ENCODE measurements around the gene BTBD17.
"Not testable (repeated sequence)": the region's sequence is repeated elsewhere in the genome, so short reads cannot be mapped to it uniquely, and the experiment has no call there.

Gene BTBD17

DNA sequence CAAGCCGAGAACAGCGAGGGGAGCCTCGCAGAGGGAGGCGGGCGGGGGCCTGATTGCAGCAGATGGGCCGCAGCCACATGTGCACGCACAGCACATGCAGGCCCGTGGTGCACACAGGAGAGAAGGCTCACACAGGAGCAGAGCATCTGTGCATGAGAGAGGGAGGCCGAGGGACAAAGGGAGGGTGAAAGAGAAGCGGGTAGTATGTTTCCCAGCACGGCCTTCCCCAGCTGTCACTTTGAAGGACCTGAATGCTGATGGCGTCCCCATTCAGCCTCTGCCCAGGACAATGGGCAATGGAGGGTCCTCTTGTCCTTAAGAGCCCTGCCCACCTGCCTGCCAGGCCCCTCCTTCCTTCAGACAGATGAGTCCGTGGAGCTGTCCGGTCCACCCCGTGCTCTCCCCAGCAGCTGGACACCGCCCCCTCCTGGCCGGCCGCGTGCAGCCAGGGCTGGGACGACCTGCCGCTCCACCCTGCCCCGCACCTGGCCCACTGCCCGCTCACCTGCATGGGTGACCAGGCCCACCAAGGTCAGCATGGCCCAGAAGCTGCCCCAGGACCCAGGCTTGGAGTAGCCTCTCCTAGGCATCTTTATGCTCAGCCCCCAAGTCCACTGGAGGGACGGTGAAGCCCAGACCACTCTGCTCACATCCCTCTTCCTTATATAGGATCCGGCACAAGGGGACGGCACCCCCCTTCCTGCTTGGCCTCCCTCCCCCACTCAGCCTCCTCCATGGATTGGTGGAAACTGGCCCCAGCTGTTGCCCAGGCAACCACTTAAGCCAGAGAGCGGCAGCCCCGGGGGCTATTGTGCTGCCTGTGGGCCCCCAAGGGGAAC, at the start of gene BTBD17:
Gene BTBD17, minus strand, starts transcription at position 639 of the 839 bp plus-strand sequence. Its CDS starts 49 bp downstream, at position 590.
- peak; percentile 72 for DNase-seq

GRCh38 chr17:74410001-74410443, 48.4 kb upstream of the BTBD17 start:
- no peak for DNase-seq

DNA sequence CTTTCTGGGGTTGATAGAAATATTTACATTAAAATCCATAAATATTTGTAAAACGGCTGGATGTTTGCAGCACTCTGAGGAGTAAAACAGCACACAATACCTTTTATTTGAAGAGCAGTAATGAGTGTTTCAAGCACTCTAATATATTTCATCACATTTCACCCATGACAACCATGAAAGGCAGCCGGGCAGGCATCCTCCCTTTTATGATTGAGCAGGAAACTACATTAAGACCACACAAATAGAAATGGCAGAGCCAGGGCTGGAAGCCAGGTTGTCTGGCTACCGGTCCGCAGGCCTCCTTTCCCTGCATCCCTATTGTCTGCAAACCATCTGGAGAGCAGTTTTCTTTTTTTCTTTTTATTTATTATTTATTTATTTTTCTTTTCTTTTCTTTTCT, 47.1 kb upstream of the BTBD17 start:
- DNase-seq = peak; percentile 53

GRCh38 chr17:74408262-74408661, 46.6 kb upstream of the BTBD17 start:
- DNase-seq = no peak

DNA sequence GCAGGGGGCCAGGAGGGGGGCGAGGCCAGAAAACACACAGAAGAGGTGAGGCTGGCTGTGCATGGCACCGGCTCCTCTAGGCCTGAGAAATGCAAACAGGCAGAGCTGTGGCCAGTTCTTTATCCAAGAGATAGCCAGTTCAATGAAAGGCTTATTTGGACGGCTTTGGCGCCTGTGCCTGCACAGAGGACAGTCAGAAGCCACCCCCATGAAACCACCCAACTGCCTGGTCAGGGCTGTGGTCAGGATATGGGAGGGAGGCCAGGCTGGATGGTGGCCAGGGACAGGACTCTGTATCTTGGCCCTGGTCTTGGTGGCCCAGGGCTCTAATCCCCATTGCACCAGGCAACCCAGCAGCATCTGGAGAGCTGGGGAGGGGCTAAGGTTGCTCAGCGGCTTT, 45.7 kb upstream of the BTBD17 start:
- DNase-seq = no peak

DNA sequence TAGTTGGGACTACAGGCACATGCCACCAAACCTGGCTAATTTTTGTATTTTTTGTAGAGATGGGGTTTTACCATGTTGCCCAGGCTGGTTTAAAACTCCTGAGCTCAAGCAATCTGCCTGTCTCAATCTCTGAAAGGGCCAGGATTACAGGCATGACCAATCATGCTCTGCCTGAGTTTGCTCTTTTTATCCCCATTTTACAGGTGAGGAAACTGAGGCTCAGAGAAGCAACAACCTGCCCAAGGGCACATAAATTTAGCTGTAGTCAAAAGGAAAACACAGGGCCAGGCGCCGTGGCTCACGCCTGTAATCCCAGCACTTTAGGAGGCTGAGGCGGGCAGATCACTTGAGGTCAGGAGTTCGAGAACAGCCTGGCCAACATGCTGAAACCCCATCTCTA, 43.6 kb upstream of the BTBD17 start:
- not testable (repeated sequence) for DNase-seq

GRCh38 chr17:74404789-74405188, 43.1 kb upstream of the BTBD17 start:
- DNase-seq = no peak

DNA sequence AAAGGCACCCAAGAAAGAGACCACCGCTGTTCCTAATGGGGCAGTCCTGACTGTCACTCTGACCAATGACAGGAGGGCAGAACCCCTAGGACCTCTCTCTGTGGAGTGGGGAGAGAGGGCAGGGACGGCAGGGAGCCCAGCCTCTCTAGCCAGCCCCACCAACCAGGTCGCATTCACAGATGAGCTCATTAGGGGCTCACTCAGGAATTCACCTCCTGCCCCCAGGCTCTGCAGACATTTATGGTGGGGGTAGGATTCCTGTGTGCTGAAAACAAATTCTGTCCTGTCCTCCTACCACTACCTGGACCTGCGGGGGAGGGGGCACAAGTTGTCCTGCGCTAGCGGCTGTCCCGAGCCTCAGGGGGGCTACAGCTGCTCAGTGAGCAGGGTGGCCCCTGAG, 42.5 kb upstream of the BTBD17 start:
- DNase-seq = no peak

DNA sequence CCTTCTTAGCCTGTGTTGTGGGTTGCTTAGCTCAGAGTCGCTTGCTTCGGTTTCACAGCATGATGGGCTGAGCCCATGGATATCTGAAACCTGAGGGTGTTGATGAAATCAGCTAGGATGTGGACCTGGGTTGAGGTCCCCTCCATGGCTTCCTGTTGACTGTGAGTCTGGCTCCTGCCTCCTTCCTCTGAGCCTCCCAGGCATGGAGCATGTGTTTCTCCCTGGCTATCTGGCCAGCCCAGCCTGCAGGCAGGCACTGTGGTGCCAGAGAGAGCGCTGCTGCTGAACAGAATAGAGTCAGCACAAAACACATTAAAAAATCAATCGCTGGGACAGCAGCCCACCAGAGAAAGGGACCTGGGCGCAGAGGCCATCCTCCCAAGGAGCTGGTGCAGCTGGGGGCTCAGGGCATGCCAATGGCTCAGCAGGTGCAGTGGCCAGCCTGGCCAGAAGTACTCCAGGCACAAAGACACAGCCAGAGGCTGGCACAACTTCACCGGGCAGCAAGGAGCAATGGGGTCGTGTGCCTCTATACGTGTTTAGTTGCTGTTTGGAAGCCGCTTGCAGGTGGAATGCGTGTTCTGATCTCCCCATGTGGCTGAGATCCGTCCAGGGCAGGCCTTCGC, 42.0 kb upstream of the BTBD17 start:
- DNase-seq = no peak

- DNase-seq = no peak
Observed at GRCh38 chr17:74402048-74402447, 40.4 kb upstream of the BTBD17 start.

DNA sequence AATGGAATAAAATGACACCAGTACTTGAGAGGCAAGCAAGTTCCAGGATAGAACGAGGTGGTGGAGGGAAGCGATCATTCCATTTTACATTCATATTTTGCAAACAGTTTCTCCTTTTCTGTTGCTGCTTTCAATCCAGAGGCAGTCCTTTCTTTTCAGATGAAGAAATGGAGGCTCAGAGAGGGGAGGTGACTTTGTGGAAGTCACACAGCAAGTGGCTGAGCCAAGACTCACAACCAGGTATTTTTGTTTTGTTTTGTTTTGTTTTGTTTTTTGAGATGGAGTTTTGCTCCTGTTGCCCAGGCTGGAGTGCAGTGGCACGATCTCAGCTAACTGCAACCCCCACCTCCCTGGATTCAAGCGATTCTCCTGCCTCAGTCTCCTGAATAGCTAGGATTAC, 34.9 kb upstream of the BTBD17 start:
- DNase-seq = no peak

DNA sequence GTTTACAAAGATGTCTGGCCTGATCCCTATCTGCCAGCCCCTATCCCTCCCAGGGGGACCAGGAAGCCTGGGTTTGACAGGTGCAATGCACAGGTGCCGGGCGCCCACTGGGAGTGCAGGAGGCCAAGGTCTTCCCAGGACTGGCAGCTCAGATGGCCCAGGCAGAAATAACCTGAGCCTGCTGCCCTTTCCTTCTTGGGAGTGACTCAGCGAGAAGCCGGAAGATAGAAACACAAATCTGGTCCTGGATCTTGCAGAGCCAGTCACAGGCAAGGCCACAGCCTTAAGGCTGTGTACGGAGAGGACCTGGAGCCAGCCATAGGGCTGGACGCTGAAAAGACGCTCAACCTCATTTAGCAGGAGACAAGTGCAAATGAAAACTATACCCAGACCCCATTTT, 33.3 kb upstream of the BTBD17 start:
- no peak for DNase-seq

DNA sequence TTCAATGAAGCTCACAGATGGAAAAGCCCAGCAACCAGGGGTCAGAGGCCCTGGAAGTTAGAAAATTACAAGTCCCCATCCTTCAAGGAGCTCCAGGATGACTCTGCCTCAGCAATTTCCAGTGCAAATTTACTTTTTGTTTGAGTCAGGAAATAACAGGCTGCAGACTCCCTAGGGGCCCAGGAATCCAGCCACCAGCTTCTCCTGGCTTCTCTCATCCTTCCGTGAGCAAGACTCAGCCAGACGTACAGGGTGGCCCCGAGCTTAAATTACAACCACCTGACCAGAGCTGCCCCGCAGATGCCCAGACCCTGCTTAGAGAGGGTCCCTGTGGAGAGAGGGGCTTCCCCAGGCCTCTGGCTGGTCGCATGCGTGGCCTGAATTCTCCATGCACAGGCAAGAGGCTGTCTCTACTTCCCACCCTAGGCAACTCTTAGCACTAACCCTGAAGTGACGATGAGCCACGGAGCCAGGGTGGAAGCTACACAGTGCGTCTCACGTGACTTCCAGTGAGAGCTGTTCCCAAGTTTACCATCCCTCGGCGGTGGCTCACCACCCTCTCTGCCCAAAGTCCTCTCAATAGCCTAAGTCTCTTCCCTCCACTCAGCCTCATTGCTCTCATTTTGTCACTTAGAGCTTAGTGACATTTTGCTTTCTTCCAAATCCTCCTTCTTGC, 32.7 kb upstream of the BTBD17 start:
- no peak for DNase-seq

DNA sequence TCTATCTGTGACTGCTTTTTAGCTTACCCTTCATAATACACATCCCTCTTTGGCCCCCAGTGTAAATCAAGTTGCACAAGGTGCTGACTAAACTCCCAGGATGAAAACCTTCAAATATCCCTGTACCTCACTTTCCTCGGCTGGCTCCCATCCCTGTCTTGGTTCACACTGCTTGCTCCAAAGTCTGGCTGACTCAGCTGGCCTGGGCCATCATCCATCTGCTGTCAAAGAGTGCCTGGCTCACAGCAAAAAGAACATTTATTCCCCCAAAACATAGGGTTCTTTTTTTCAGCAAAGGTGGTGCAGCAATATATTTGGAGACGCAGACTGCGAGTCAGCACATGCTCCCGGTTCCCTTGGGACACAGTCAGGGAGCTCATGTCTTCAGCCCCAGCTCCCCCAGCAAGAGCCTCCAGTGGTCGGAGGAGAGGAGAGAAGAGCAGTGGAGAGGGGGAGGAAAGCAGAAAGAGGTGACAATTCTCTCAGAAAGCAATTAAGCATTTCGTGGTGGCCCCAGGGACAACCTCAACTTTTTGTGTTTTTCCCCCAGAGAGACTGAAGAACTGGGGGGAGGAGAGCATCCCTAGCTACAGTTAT, 31.8 kb upstream of the BTBD17 start:
- no peak for DNase-seq

- DNase-seq = no peak
Observed at GRCh38 chr17:74392848-74393247, 31.2 kb upstream of the BTBD17 start.

- no peak for DNase-seq
Observed at GRCh38 chr17:74391771-74392170, 30.1 kb upstream of the BTBD17 start.

DNA sequence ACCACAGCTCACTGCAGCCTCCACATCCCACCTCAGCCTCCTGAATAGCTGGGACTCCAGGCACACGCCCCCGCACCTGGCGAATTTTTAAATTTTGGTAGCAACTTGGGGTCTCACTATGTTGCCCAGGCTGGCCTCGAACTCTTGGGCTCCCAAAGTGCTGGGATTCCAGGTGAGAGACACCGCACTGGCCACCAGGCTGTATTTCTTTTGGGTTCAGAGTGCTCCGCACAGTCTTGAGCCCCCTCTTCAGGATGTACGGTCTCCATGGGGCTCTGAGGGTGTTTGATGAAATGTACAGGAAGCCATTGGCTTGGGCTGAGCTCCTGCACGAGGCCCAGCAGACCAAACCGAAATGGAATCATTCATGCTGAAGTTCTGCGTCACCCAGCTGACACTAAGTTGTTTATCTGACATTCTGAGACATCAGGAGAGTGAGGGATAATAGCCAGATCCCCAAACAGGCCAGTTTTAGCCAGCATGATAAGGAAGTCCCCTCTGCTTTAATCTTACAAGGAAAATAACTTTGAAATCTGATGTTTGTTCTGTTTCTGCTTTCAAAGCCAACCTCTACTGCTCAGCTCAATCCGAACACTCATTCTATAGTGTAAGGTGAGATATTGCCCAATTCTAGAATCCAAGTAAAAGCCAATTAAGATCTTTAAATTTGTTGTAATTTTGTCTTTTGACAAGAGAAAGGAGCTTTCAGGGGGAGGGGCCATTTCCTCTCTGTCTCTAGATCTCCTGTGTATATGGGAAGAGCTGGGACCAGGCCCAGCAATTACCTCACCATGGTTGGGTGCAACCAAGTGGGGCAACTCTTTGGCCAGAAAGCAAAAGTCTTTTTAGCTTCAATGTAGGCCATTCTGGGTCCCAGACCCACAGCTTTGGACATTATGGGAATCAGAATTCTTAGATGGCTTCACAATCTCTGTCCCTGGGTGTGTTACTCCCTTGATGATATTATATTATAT, 29.3 kb upstream of the BTBD17 start:
- DNase-seq = no peak

DNA sequence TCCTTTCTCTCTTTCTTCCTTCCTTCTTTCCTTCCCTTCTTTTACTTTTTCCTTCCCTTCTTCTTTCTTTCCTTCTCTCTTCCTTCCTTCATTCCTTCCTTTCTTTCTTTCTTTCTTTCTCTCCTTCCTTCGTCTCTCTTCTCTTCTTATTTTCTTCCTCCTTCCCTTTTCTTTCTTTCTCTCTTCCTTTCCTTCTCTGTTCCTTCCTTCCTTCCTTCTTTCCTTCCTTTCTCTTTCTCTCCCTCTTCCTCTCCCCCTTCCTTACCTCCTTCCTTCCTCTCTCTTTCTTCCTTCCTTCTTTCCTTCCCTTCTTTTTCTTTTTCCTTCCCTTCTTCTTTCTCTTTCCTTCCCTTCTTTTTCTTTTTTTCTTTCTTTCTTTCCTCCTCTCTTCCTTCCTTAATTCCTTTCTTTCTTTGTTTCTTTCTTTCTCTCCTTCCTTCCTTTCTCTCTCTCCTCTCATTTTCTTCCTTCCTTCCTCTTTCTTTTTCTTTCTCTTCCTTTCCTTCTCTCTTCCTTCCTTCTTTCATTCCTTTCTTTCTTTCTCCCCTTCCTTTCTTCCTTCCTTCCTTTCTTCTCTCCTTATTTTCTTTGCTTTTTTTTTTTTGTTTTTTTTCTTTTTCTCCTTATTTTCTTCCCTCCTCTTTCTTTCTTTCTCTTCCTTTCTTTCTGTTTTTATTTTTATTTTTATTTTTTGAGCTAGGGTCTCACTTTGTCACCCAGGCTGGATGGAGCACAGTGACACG, 28.4 kb upstream of the BTBD17 start:
- DNase-seq = no peak

GRCh38 chr17:74389084-74389753, 27.6 kb upstream of the BTBD17 start:
- no peak for DNase-seq

- DNase-seq = no peak
Observed at GRCh38 chr17:74387365-74388218, 25.9 kb upstream of the BTBD17 start.
